Measurements from ENCODE around the gene RAB3IP.
"Not testable (repeated sequence)": the region's sequence is repeated elsewhere in the genome, so short reads cannot be mapped to it uniquely, and the experiment has no call there.

RAB3IP gene

DNA sequence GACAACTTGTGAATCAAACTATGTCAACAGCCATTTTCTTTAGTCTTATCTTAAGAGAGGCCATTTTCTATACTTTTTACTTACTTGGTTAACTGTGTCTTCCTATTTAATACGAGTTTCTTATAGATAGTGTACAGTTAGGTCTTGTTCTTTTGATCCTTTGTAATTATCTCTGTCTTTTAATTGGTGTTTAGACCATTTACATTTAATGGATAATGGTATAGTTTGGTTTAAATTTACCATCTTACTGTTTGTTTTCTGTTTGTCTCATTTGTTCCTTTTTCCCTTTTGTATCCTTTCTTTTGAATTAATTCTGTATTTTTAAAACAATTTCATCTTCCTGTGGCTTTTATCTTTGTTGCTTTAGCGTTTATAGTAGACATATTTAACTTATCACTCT lies 19.4 kb downstream of the RAB3IP start:
- no peak for DNase-seq

GRCh38 chr12:69759581-69759980 lies 20.9 kb downstream of the RAB3IP start:
- not testable (repeated sequence) for DNase-seq

DNA sequence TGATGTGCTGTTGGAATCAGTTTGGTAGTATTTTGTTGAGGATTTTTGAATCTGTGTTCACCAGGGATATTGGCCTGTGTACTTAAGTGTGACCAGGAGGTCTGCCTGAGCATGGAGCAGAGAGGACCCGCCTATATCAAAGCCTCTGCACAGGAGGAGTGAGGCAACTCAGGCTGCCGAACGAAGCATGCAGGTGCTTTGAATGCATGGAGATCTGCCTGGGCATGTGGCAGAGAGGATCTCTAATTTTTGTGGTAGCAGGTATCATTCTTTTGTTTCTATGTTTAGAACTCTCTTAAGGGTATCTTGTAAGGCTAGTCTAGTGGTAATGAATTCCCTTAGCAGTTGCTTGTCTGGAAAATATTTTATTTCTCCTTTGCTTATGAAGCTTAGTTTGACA lies 26.9 kb downstream of the RAB3IP start:
- no peak for DNase-seq

- DNase-seq, result no peak
Measured at GRCh38 chr12:69766260-69766659, 27.6 kb downstream of the RAB3IP start.

GRCh38 chr12:69779928-69780327 lies 41.3 kb downstream of the RAB3IP start:
- DNase-seq, result no peak

DNA sequence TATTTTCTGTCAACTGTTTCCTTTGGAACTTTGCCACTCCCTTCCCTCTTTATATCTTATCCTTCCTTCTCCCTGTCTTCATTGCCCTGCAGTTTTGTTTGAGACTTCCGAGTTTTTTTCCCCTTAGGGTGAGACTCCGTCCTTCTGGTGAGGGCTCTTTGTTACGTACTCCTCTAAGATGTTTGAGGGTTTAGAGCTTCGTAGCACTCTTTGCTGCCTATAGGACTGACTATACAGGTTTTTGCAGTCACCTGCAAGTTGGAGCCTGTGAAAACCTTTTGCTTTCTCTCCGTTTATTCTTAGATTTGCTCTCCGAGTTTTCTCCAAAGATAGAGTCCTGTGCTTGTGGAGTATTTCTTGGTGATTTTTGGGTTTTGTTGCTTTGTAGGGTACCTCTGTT lies 44.7 kb downstream of the RAB3IP start:
- DNase-seq, result no peak

GRCh38 chr12:69789351-69789750 lies 50.7 kb downstream of the RAB3IP start:
- no peak for DNase-seq

- no peak for DNase-seq
Measured at GRCh38 chr12:69792533-69792932, 53.9 kb downstream of the RAB3IP start.

DNA sequence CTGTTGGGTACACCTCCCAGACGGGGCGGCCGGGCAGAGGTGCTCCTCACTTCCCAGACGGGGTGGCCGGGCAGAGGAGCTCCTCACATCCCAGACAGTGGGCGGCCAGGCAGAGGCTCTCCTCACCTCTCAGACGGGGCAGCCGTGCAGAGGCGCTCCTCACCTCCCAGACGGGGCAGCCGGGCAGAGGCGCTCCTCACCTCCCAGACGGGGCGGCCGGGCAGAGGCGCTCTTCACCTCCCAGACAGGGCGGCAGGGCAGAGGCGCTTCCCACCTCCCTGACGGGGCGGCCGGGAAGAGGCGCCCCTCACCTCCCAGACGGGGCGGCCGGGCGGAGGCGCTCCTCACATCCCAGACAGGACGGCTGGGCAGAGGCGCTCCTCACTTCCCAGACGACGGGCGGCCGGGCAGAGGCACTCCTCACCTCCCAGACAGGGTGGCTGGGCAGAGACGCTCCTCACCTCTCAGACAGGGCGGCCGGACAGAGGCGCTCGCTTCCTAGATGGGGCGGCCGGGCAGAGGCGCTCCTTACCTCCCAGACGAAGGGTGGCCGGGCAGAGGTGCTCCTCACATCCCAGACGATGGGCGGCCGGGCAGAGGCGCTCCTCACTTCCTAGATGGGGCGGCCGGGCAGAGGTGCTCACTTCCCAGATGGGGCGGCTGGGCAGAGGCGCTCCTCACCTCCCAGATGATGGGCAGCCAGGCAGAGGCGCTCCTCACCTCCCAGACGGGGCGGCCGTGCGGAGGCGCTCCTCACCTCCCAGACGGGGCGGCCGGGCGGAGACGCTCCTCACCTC lies 68.6 kb downstream of the RAB3IP start:
- DNase-seq, result not testable (repeated sequence)

GRCh38 chr12:69810870-69811498 lies 72.3 kb downstream of the RAB3IP start:
- DNase-seq, result no peak

DNA sequence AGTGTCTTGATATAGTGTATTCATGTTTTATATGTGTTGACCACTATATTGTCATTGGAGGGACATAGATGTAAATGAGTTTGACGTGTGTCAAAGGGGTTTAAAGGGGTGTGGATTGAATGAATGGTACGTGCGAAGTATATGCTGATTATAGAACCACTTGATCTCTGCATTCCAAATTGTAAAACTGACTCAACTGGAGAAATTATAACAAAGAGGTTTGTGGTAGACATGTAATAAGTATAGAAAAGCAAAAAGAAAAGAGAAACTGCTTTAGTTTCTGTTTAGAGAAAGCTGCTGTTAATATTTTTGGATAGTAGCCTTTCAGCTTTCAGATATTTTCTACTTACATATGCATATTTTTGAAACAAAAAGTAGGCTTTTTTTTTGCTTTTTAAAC lies 77.4 kb downstream of the RAB3IP start:
- no peak for DNase-seq

GRCh38 chr12:69821032-69821455 lies 82.4 kb downstream of the RAB3IP start:
- DNase-seq, result no peak

DNA sequence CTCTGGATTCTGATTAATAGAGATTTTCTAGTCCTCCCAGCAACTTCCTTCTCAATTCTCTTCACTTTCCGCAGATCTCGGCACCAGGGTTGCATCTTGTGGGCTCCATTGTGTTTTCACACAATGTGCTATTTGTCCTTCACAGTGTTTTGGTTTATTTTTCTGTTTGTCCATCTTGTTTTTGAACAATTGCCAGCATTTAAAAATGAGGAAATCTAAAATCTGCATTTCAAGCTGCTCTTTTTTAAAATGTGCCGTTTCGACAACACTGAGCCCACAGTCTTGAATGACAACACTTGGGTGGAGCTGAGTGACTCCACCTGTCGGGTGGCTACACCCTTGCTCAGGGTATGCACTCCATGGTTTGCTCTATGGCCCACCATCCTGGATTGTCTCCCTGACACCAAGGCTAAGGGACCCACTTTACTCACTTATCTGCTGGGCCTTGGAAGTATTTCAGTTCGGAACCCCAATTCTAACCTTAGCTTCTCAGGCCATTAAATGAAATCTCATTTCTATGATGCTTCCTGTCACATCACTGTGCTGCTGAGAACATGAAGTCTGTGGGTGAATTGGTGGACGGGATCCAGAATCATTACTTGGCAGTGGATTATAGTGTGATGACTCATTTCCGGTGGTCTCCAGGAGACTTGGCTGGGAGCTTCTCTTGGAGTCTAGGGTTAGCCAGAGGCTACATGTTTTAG lies 82.9 kb downstream of the RAB3IP start:
- DNase-seq, result no peak

- no peak for DNase-seq
Measured at GRCh38 chr12:69822201-69822860, 83.7 kb downstream of the RAB3IP start.

DNA sequence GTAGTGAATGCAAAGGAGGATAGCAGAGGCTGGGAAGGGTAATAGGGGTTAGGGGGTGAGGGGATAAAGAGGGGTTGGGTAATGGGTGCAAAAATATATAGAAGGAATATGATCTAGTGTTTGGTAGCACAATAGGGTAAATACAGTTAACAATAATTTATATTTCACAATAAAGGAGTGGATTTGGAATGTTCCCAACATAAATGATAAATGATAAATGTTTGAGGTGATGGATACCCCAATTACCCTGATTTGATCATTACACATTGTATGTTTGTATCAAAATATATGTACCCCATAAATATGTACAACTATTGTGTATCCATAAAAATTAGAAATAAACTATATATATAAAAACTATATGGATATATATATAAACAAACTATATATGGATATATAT lies 85.4 kb downstream of the RAB3IP start:
- no peak for DNase-seq

GRCh38 chr12:69824966-69825560 lies 86.4 kb downstream of the RAB3IP start, which contains the start of gene MYRFL:
Gene MYRFL (plus strand): TSS chr12:69825227. CDS start chr12:69825518, 291 bp downstream.
- no peak for DNase-seq

GRCh38 chr12:69828897-69829296 lies 90.2 kb downstream of the RAB3IP start:
- no peak for DNase-seq

DNA sequence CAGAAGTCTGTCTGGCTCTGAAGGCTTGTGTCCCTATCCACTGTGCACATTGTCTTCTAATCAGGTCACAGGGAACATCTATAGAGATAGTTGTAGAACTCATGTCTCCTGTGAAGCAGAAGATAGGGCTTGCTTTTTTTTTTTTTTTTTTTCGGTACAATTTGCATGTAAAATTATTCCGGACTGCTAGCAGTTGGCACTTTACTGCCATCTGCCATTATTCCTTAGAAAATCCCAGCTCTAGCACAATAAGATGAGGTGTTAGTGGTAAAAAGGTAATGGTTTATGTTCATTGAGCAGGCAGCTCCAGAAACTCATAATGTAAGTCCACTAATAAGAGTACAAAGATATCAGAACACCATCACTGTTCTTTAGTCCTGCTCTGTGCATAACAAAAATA lies 95.0 kb downstream of the RAB3IP start:
- no peak for DNase-seq

GRCh38 chr12:69834147-69834546 lies 95.5 kb downstream of the RAB3IP start:
- no peak for DNase-seq

DNA sequence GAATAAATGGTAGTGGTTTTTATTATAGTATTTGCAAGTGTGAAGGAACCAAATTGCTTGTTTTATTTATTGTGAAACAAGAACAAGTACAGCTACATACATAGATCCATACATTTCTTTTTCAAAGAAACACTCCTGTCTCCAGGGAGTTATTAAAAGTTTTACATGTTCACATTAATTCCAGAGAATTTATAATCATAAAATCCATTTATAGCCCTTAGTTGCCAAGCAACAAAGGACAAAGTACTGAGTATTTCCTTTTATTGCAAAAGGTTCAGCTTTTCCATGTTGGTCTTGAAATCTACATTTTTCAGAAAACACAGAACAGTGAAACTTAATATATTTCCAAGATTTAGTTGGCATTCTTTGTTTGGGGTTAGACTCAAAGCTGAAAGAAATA lies 95.9 kb downstream of the RAB3IP start:
- DNase-seq, result no peak

DNA sequence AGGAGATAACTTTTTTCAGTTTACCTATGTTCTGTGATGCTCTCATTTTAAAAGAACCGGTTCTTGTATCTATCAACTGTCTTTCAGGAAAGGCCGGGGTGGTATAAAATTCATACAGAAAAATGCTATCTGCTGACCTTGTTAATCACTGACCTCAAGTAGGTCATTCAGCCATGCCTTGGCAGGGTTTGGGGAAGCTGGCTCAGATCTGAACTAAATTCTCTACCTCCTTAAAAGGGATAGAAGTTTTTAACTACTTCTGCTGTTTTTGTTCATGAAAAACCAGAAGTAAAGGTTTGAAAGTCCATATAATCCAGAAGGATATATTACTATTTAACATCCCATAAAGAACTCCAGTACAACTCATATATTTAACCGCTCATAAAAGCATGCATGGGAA lies 96.4 kb downstream of the RAB3IP start:
- DNase-seq, result no peak

DNA sequence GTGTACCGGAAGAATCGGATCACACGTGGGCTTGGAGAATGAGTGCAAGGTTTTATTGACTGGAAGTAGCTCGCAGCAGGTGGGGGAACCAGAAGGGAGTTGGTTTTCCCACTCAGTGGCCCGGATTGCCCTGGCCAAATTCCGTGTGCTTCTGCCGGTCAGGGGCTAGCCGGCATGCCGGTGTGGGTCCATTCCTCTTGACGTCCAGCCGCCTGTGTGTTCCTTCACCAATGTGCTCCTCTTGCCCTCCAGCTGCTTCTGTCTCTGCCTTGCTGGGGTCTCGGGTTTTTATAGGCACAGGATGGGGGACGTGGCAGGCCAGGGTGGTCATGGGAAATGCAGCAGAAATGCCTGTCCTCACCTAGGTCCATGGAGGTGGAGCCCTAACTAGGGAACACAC lies 97.4 kb downstream of the RAB3IP start:
- DNase-seq, result no peak

- DNase-seq, result no peak
Measured at GRCh38 chr12:69837191-69837590, 98.5 kb downstream of the RAB3IP start.

Measured in stimulated activated CD4-positive, alpha-beta T cell treated with anti-CD3 and anti-CD28 coated beads, Interleukin-2, amount 100 ng/mL, for 48 hours (primary cell).